ENCODE results near the gene MAPKAPK5. TPM values are rescaled to one million over a fixed set of nuclear protein-coding genes. Genes with fewer than 3 reads are reported as not detected.
"Not testable (repeated sequence)": the region's sequence is repeated elsewhere in the genome, so short reads cannot be mapped to it uniquely, and the experiment has no call there.

Gene MAPKAPK5
- total and polyA plus RNA-seq, 2 donors from 2014 or later, result 20.5 to 45.7 TPM

DNA sequence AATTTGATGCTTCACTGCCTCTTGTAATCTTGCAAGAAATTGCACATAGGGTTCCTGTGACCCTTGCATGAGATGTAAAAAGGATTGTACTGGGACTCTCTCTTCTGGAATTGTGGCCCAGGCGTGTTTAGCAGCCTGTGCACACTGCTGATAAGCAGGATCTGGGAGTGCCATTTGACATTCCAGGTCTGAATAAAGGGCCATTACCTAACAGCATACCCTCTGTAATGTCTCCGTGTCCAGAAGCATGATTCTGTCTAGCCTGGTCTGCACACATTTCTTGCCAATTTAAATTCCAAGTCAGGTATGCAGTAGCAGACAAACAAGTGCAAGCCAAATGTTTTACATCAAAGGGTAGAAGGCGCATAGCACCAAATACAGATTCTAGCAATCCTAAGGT is 18.1 kb upstream of the MAPKAPK5 start:
- DNase-seq (no peak), FAIRE-seq (no peak)
- H3K27me3 ChIP-seq (ENCODE audit: control insufficient read depth, insufficient read depth, low read length), result no peaks in the 10 kb centered on the region
- H3K9ac ChIP-seq (ENCODE audit: low read length in 3 of 3), result no peak overlapping the region
- no peak overlapping the region for H3K4me3 ChIP-seq (ENCODE audit: low read length in 3 of 3)
- H3K27ac ChIP-seq (ENCODE audit: low read depth in 2 of 2, low read length in 2 of 2), result no peak overlapping the region
- TF ChIP-seq CTCF (IDR thresholded peaks at IDR 0.05; ENCODE audit: borderline replicate concordance, extremely low read depth, insufficient read depth), result no peak
- no peaks in the 10 kb centered on the region for H3K9me3 ChIP-seq (ENCODE audit: control insufficient read depth in 2 of 3, insufficient read depth in 1 of 3, low read length in 3 of 3)
- H3K36me3 ChIP-seq (ENCODE audit: control insufficient read depth in 2 of 3, insufficient read depth in 3 of 3, low read length in 3 of 3), result no peaks in the 10 kb centered on the region
- no peaks in the 10 kb centered on the region for H3K4me1 ChIP-seq (ENCODE audit: control insufficient read depth in 2 of 3, insufficient read depth in 2 of 3, low read depth in 1 of 3, low read length in 3 of 3)
- intact Hi-C loops (cut with DNase I), result no loop called here

DNA sequence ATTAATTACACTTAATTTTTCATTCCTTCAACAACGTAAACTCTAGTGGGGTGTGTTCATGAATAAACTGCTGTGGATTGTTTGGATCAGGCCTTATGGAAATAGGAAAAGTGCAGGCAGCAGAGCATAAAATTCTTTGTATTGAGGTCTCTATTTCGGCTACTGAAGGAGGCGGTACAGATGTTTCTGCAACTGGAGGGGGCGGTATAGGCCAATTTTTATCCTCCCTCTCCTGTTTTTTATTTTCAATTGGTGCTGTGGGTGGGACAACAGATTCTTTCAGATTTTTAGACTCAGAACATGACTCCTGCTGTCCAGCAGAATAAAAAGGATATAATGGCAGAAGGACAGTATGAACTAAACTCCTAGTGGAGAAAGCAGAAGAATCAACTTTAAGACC is 17.7 kb upstream of the MAPKAPK5 start:
- H3K36me3 ChIP-seq (ENCODE audit: control insufficient read depth in 2 of 3, insufficient read depth in 3 of 3, low read length in 3 of 3); H3K4me3 ChIP-seq (ENCODE audit: low read length in 3 of 3); H3K27me3 ChIP-seq (ENCODE audit: control insufficient read depth, insufficient read depth, low read length); DNase-seq; H3K4me1 ChIP-seq (ENCODE audit: control insufficient read depth in 2 of 3, insufficient read depth in 2 of 3, low read depth in 1 of 3, low read length in 3 of 3); FAIRE-seq; H3K9ac ChIP-seq (ENCODE audit: low read length in 3 of 3); H3K9me3 ChIP-seq (ENCODE audit: control insufficient read depth in 2 of 3, insufficient read depth in 1 of 3, low read length in 3 of 3); intact Hi-C loops (cut with DNase I); H3K27ac ChIP-seq (ENCODE audit: low read depth in 2 of 2, low read length in 2 of 2): not testable (repeated sequence)

DNA sequence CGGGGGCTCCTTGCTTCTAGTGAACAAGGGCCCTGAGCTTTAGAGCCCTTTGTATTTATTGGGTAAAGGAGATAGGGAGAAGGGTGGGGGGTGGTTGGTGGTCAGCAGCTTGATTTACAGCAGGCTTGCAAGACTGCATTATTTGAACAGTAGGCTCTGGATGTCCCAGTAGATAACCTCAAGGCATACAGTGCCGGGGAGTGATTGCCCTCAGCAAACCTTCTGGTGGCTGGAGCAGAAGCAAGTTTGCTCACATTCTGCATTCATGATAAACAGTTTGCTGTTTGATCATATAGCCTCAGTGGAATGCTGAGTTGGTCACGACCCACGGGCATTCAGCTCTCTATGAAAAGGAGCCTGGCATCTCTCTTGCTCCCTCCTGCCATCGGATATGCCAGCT is 16.5 kb upstream of the MAPKAPK5 start:
- H3K36me3 ChIP-seq (ENCODE audit: control insufficient read depth in 2 of 3, insufficient read depth in 3 of 3, low read length in 3 of 3), result no peaks in the 10 kb centered on the region
- no peak overlapping the region for H3K4me3 ChIP-seq (ENCODE audit: low read length in 3 of 3)
- no peak for DNase-seq
- H3K9me3 ChIP-seq (ENCODE audit: control insufficient read depth in 2 of 3, insufficient read depth in 1 of 3, low read length in 3 of 3), result no peaks in the 10 kb centered on the region
- H3K27me3 ChIP-seq (ENCODE audit: control insufficient read depth, insufficient read depth, low read length), result no peaks in the 10 kb centered on the region
- no peak for FAIRE-seq
- intact Hi-C loops (cut with DNase I), result no loop called here
- TF ChIP-seq CTCF (IDR thresholded peaks at IDR 0.05; ENCODE audit: borderline replicate concordance, extremely low read depth, insufficient read depth), result no peak
- H3K27ac ChIP-seq (ENCODE audit: low read depth in 2 of 2, low read length in 2 of 2), result no peak overlapping the region
- no peak overlapping the region for H3K9ac ChIP-seq (ENCODE audit: low read length in 3 of 3)
- no peaks in the 10 kb centered on the region for H3K4me1 ChIP-seq (ENCODE audit: control insufficient read depth in 2 of 3, insufficient read depth in 2 of 3, low read depth in 1 of 3, low read length in 3 of 3)

- no peaks in the 10 kb centered on the region for H3K27me3 ChIP-seq (ENCODE audit: control insufficient read depth, insufficient read depth, low read length)
- H3K4me1 ChIP-seq (ENCODE audit: control insufficient read depth in 2 of 3, insufficient read depth in 2 of 3, low read depth in 1 of 3, low read length in 3 of 3), result no peaks in the 10 kb centered on the region
- H3K36me3 ChIP-seq (ENCODE audit: control insufficient read depth in 2 of 3, insufficient read depth in 3 of 3, low read length in 3 of 3), result no peaks in the 10 kb centered on the region
- TF ChIP-seq CTCF (IDR thresholded peaks at IDR 0.05; ENCODE audit: borderline replicate concordance, extremely low read depth, insufficient read depth), result no peak
- H3K9ac ChIP-seq (ENCODE audit: low read length in 3 of 3), result no peak overlapping the region
- H3K9me3 ChIP-seq (ENCODE audit: control insufficient read depth in 2 of 3, insufficient read depth in 1 of 3, low read length in 3 of 3), result no peaks in the 10 kb centered on the region
- H3K4me3 ChIP-seq (ENCODE audit: low read length in 3 of 3), result no peak overlapping the region
- no peak overlapping the region for H3K27ac ChIP-seq (ENCODE audit: low read depth in 2 of 2, low read length in 2 of 2)
- no peak for FAIRE-seq
- no peak for DNase-seq
- intact Hi-C loops (cut with DNase I), result no loop called here
Measured at GRCh38 chr12:111826316-111826715, 15.7 kb upstream of the MAPKAPK5 start.

All from kidney (tissue), 14 donors.